ENCODE measurements around the gene CDHR2. TPM values are rescaled to one million over a fixed set of nuclear protein-coding genes. Genes with fewer than 3 reads are reported as not detected.

The CDHR2 gene
- polyA plus RNA-seq, 1 donor, result 0.17 TPM

- DNase-seq, result no peak
Measured at GRCh38 chr5:176642675-176643490, 93.7 kb downstream of the CDHR2 start.

DNA sequence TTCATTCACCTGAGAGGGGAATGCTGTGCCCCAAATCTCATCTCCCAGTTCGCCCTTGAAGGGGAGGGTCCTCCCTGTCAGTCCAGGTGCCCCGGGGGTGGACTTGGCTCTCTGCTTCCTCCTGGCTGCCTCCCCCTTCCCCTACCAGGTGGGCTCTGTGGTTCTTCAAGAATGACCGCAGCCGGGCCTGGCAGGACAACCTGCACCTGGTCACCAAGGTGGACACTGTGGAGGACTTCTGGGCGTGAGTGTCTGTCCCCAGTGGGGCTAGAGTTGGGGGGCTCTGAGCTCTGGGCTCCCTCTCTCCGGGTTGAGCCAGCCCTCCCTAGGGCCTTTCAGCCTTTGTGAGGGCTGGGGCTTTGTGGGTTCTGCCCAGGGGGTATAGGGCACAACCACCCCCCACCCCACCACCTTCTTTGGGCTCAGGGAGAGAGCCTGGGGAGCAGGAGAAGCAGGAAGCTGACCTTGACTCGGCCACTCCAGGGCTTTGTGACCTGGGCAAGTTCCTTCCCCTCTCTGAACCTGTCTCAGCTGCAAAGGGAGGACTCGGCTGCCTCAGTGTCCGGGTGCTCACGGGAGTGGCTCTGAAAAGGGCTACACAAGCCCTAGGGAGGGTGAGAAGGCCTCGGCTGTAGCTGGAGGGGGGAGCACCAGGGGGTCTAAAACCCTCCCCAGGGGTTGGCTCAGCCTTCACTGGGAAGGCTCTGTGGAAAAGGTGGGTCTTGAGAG, 94.5 kb downstream of the CDHR2 start:
- no peak for DNase-seq

DNA sequence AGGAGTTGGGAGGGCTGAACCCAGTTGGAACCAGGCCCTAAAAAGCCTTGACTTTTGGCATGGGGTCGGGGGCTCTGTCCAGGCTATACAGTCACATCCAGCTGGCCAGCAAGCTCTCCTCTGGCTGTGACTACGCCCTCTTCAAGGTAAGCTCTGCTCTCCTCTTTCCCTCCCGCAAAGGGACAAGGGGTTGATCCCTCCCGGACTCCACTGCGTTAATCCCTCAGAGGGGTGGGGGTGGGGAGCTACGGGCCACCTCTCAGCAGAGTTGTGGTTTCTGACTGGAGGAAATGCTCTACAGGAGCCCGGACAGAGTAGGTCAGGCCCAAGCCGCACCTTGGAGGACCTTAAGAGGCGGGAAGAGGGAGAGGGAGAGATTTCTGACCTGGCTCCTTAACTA, 95.2 kb downstream of the CDHR2 start:
- no peak for DNase-seq

DNA sequence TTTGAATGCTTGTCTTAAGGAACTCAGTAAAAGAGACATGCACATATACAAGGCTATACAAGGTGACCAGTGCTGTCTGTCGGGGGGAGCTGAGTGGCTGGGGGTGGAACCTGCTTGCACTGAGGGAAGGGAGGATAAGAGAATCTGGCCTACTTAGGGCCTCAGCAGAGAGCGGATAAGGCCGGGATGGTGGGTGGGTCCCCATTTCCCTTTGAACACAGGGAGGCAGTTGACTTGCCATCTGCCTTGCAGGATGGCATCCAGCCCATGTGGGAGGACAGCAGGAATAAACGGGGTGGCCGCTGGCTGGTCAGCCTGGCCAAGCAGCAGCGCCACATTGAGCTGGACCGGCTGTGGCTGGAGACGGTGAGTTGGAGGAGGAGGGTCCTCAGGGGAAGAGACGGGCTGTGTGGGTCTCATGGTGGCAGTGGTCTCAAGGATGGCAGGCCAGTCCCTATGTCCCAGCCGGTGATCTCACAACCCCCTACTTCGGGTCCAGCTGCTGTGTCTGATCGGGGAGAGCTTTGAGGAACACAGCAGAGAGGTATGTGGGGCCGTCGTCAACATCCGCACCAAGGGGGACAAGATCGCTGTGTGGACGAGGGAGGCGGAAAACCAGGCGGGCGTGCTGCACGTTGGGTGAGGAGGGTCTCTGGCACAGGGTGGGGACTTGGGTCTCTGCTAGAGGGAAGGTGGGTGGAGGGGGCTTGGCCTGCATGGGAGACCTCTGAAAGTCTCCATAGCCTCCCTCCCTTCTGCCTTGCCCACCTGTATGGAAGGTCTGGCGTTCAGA, 95.9 kb downstream of the CDHR2 start:
- no peak for DNase-seq

Other genes with a start within 250 kb of the CDHR2 start
- 60.5 TPM for gene KIAA1191, start 187.6 kb upstream of the CDHR2 start, polyA plus RNA-seq (ENCODE audit: insufficient read length)
- gene ARL10, start 183.9 kb upstream of the CDHR2 start, polyA plus RNA-seq (ENCODE audit: insufficient read length), result 12.1 TPM
- 30.3 TPM for gene NOP16, start 160.7 kb upstream of the CDHR2 start, polyA plus RNA-seq (ENCODE audit: insufficient read length)
- gene HIGD2A, start 160.6 kb upstream of the CDHR2 start, polyA plus RNA-seq (ENCODE audit: insufficient read length), result 203 TPM
- gene CLTB, start 132.8 kb upstream of the CDHR2 start, polyA plus RNA-seq (ENCODE audit: insufficient read length), result 52.0 TPM
- gene FAF2, start 101.0 kb upstream of the CDHR2 start, polyA plus RNA-seq (ENCODE audit: insufficient read length), result 26.0 TPM
- 35.5 TPM for gene RNF44, start 11.9 kb upstream of the CDHR2 start, polyA plus RNA-seq (ENCODE audit: insufficient read length)
- gene GPRIN1, start 60.8 kb downstream of the CDHR2 start, polyA plus RNA-seq (ENCODE audit: insufficient read length), result 0.75 TPM
- not detected for gene SNCB, start 81.2 kb downstream of the CDHR2 start, polyA plus RNA-seq (ENCODE audit: insufficient read length)
- 0.12 TPM for gene EIF4E1B, start 81.3 kb downstream of the CDHR2 start, polyA plus RNA-seq (ENCODE audit: insufficient read length)
- gene TSPAN17, start 98.1 kb downstream of the CDHR2 start, polyA plus RNA-seq (ENCODE audit: insufficient read length), result 26.6 TPM